Measurements from ENCODE around the gene SOWAHB. TPM values are rescaled to one million over a fixed set of nuclear protein-coding genes. Genes with fewer than 3 reads are reported as not detected.
"Not testable (repeated sequence)": the region's sequence is repeated elsewhere in the genome, so short reads cannot be mapped to it uniquely, and the experiment has no call there.

SOWAHB gene
- total RNA-seq, 1 donor from 2014 or later = not detected

DNA sequence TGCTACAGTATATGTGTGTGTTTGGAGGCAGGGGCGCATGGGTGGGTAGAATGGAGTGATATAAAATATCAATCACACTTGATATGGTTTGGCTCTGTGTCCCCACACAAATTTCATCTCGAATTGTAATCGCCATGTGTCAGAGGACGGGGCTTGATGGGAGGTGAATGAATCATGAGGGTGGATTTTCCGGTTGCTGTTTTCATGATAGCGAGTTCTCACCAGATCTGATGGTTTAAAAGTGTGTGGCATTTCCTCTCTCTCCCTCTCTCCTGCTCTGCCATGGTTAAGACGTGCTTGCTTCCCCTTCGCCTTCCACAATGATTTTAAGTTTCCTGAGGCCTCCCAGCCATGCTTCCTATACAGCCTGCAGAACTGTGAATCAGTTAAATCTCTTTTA lies 14.8 kb downstream of the SOWAHB start:
- no peaks in the 10 kb centered on the region for H3K4me1 ChIP-seq
- no peaks in the 10 kb centered on the region for H3K36me3 ChIP-seq
- peaks cover 39% of the 10 kb centered on the region for H3K27me3 ChIP-seq (ENCODE audit: low read depth)
- intact Hi-C loops (cut with micrococcal nuclease) = no loop called here
- TF ChIP-seq, protein P1, sequence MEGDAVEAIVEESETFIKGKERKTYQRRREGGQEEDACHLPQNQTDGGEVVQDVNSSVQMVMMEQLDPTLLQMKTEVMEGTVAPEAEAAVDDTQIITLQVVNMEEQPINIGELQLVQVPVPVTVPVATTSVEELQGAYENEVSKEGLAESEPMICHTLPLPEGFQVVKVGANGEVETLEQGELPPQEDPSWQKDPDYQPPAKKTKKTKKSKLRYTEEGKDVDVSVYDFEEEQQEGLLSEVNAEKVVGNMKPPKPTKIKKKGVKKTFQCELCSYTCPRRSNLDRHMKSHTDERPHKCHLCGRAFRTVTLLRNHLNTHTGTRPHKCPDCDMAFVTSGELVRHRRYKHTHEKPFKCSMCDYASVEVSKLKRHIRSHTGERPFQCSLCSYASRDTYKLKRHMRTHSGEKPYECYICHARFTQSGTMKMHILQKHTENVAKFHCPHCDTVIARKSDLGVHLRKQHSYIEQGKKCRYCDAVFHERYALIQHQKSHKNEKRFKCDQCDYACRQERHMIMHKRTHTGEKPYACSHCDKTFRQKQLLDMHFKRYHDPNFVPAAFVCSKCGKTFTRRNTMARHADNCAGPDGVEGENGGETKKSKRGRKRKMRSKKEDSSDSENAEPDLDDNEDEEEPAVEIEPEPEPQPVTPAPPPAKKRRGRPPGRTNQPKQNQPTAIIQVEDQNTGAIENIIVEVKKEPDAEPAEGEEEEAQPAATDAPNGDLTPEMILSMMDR (IDR thresholded peaks at IDR 0.05; ENCODE audit: borderline replicate concordance) = no peak
- no peak overlapping the region for H3K4me3 ChIP-seq
- no peak overlapping the region for H3K27ac ChIP-seq (replicated peaks)
- no peaks in the 10 kb centered on the region for H3K9me3 ChIP-seq (replicated peaks)
- no peak for DNase-seq

DNA sequence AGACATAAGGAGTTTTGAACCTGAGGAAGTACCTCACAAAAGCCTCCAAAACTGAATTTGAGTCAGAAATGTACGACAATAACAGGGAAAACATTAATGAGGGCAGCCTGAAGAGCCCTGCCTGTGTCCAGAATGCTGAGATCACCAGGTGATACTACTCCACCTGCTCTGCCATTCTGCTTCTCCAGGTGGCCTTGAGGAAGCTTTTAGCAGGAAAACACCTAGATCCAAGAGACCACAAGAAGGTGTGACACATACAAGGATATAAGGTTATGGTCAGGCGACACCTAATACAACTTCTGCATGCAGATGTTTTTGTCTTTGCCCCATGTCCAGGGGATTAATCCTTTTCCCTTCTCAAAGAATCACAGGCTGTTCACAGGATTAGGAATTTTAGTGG lies 15.3 kb downstream of the SOWAHB start:
- H3K27me3 ChIP-seq (ENCODE audit: low read depth) = peaks cover 40% of the 10 kb centered on the region
- no peak for DNase-seq
- H3K36me3 ChIP-seq = no peaks in the 10 kb centered on the region
- no peaks in the 10 kb centered on the region for H3K4me1 ChIP-seq
- H3K27ac ChIP-seq (replicated peaks) = no peak overlapping the region
- TF ChIP-seq, protein P1 (IDR thresholded peaks at IDR 0.05; ENCODE audit: borderline replicate concordance) = no peak
- intact Hi-C loops (cut with micrococcal nuclease) = no loop called here
- no peak overlapping the region for H3K4me3 ChIP-seq
- no peaks in the 10 kb centered on the region for H3K9me3 ChIP-seq (replicated peaks)

DNA sequence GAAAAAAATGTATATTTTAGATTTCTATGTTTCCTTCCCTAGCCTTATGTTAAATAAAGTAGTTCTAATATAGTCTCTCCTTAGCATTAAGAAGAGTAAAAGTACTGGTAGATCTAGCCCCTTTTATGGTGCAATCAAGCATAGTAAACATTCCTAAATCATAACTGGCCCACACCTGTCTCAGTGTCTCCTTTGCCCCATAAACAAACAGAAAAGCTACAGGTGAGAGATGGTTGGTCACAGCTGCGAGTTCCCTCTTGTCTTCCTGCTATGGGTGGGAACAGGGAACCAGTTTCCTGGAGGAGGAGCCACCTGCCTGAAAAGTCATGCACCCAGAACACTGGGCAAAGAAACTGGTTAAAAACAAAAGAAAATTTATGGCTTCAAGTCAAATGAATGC lies 16.6 kb downstream of the SOWAHB start:
- Histone ChIP-seq H3K27me3 (ENCODE audit: low read depth) (peaks cover 39% of the 10 kb centered on the region), H3K36me3 (no peaks in the 10 kb centered on the region), H3K4me1 (no peaks in the 10 kb centered on the region), H3K27ac (replicated peaks) (no peak overlapping the region), H3K4me3 (no peak overlapping the region), H3K9me3 (replicated peaks) (no peaks in the 10 kb centered on the region)
- TF ChIP-seq, protein P1 (IDR thresholded peaks at IDR 0.05; ENCODE audit: borderline replicate concordance) = no peak
- intact Hi-C loops (cut with micrococcal nuclease) = no loop called here
- no peak for DNase-seq

DNA sequence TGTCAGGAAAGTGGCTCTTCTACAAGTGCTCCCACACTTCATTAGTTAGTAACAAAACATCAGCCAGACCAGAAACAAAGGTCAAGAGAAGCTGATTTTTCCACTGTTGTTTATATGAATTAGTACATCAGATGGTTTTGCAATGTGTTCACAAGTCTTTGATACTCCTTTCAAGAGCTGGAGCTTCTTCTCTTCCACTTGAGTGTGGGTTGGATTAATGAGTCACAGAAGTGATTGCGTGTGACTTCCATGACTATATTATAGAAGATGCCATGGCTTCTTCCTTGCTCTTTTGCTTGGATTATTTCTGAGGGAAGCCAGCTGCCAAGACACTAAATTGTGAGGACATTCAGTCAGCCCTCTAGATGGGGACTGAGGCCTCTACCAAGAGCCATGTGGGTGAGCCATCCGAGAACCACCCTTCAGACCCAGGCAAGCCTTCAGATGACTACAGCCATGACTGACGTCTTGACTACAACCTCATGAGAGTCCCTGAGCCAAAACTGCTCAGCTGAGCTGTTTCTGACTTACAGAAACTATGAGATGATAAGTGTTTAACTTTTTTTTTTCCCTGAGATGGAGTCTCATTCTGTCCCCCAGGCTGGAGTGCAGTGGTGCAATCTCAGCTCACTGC lies 18.1 kb downstream of the SOWAHB start:
- intact Hi-C loops (cut with micrococcal nuclease) = no loop called here
- TF ChIP-seq, protein P1 (IDR thresholded peaks at IDR 0.05; ENCODE audit: borderline replicate concordance) = no peak
- Histone ChIP-seq H3K27ac (replicated peaks) (no peak overlapping the region), H3K27me3 (ENCODE audit: low read depth) (peaks cover 47% of the 10 kb centered on the region), H3K9me3 (replicated peaks) (no peaks in the 10 kb centered on the region), H3K4me3 (no peak overlapping the region), H3K4me1 (no peaks in the 10 kb centered on the region), H3K36me3 (no peaks in the 10 kb centered on the region)
- DNase-seq = no peak

DNA sequence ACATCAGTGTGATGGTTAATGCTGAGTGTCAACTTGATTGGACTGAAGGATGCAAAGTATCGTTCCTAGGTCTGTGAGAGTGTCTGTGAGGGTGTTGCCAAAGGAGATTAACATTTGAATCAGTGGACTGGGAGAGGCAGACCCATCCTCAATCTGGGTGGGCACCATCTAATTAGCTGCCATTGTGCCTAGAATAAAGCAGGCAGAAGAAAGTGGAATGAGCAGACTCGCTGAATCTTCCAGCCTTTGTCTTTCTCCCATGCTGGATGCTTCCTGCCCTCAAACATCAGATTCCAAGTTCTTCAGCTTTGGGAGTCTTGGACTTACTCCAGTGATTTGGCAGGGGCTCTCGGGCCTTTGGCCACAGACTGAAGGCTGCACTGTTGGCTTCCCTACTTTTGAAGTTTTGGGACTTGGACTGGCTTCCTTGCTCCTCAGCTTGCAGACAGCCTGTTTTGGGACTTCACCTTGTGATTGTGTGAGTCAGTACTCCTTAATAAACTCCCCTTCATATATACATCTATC lies 19.2 kb downstream of the SOWAHB start:
- intact Hi-C loops (cut with micrococcal nuclease) = not testable (repeated sequence)

DNA sequence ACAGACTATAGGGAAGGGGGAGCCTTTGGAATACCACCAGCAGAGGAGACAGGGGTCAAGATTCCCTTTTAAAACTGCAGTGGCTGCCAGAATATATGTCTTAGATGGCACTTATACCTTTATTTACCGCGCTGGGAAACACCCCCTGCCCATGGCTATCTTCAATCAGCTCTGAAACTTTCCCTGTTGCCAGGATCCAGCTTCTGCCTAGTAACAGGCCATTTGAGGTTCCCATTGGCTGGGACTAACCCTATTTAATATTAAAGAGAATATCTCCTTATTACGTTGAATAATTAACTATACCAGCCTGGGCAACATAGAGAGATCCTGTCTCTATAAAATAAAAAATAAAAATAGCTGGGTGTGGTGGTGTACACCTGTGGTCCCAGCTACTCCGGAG lies 23.8 kb downstream of the SOWAHB start:
- no peak for DNase-seq
- Histone ChIP-seq H3K9me3 (replicated peaks) (no peaks in the 10 kb centered on the region), H3K36me3 (no peaks in the 10 kb centered on the region), H3K27ac (replicated peaks) (no peak overlapping the region), H3K4me1 (no peaks in the 10 kb centered on the region), H3K27me3 (ENCODE audit: low read depth) (peaks cover 26% of the 10 kb centered on the region), H3K4me3 (no peak overlapping the region)
- intact Hi-C loops (cut with micrococcal nuclease) = no loop called here
- TF ChIP-seq, protein P1 (IDR thresholded peaks at IDR 0.05; ENCODE audit: borderline replicate concordance) = no peak

More for the DNA sequence above, 19.2 kb downstream of the SOWAHB start:
- not testable (repeated sequence) for H3K27ac ChIP-seq (replicated peaks); H3K4me1 ChIP-seq; DNase-seq; H3K4me3 ChIP-seq; H3K9me3 ChIP-seq (replicated peaks); H3K36me3 ChIP-seq
- H3K27me3 ChIP-seq (ENCODE audit: low read depth) = peaks cover 47% of the 10 kb centered on the region

All from left ventricle myocardium inferior (tissue), 1 donor.